ENCODE results near the gene DST. TPM values are rescaled to one million over a fixed set of nuclear protein-coding genes. Genes with fewer than 3 reads are reported as not detected.
A peak's percentile ranks its signal among the peaks of the same experiment; 100 is the strongest.

The DST gene
- total and polyA plus RNA-seq, 8 donors, result 42.4 to 149 (median 72.4) TPM

DNA sequence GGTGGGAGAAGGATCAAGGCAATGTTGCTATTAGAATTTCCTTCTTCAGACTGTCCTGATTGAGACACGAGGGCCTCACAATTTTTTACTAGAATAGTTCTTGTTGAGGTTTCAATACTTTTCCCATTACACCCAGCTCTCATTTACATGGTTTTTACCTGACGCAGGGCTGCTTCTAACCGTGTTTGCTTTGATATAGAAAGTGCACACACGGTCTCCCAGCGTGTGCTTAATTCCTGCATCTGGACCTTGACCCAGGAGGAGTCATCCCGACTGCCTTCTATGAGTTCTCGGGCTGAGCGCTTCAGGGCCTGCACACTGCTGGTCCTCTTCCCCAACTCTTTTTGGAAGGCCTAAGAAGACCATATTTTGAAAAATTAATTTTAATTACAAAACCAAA is 160.2 kb downstream of the DST start:
- intact Hi-C loops (cut with DNase I), result no loop called here
- H3K9me3 ChIP-seq, result no peaks in the 10 kb centered on the region
- peaks cover 0 to 18% (median 6%) of the 10 kb centered on the region in 3 donors for H3K4me1 ChIP-seq
- H3K4me3 ChIP-seq, result no peak overlapping the region
- H3K27me3 ChIP-seq, result no peaks in the 10 kb centered on the region
- no peak overlapping the region for H3K27ac ChIP-seq
- peaks cover 0 to 18% (median 11%) of the 10 kb centered on the region in 3 donors for H3K36me3 ChIP-seq
- DNase-seq (peak in 4 of 6 donors; percentile 25 to 36 (median 27)), FAIRE-seq (no peak), ATAC-seq (peak; percentile 80 to 93 (median 91))
- no peak for TF ChIP-seq CTCF (IDR thresholded peaks at IDR 0.05)
- 31 to 38% methylated on average over 8 of the region's 8 CpGs for WGBS, 2 donors

GRCh38 chr6:56481957-56482356 is 160.7 kb downstream of the DST start:
- no peak for TF ChIP-seq CTCF (IDR thresholded peaks at IDR 0.05)
- no peaks in the 10 kb centered on the region for H3K9me3 ChIP-seq
- peaks cover 0 to 18% (median 6%) of the 10 kb centered on the region in 3 donors for H3K4me1 ChIP-seq
- H3K27ac ChIP-seq, result no peak overlapping the region
- DNase-seq, result no peak
- H3K27me3 ChIP-seq, result no peaks in the 10 kb centered on the region
- FAIRE-seq, result no peak
- no peak overlapping the region for H3K4me3 ChIP-seq
- WGBS, 2 donors, result 85 to 91% methylated on average over 5 of the region's 5 CpGs
- ATAC-seq, result no peak
- peaks cover 0 to 13% (median 6%) of the 10 kb centered on the region in 3 donors for H3K36me3 ChIP-seq
- intact Hi-C loops (cut with DNase I), result no loop called here

DNA sequence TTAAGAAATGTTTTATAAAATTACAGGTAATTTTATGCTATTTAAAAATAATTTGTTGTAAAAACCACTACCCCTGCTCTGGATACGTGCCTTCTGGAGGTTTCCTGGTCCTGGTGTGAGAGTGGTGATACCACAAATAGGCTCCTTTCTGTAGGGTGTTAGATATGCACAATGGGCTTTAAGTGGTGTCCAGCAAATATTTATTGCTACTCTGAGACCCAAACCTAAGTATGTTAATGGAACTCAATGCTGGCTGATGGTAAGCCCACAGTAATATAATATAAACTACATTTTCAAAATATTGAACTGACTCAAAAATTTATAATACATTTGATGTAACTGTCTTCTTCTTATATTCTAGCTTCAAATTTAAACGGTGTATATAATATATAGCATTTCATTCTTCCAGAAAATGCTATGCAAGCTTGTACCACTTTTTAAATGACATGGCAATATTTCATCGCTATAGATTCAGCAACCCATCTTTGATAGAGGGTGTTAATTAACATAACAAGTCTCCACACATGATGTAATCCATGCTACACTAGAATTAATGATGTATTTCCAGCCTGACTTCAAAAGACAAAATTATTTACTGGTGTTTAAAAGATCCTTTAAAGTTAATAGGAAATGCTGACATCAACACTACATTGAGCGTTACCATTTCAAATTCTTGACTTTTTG is 161.9 kb downstream of the DST start:
- H3K36me3 ChIP-seq, result peaks cover 0 to 6% (median 0%) of the 10 kb centered on the region in 3 donors
- FAIRE-seq, result no peak

DNA sequence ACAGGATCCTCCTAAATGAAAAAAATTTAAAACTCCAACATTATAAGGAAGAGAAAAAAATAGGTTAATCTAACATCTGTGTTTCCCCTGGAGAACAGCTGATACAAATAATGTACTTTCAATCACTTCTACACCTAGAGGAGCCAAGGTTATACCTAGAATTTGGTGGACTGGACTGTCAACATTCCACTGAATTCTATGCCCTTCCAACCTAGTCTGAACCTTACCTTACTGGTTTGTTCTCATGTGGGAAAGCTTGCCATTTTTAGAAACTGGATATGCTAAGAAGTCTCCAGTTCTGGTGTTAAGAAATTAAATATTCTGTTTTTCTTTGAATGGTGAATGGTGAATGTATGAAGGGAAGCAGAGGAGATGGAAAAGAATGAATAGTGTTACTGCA is 162.4 kb downstream of the DST start:
- H3K4me3 ChIP-seq, result no peak overlapping the region
- no peaks in the 10 kb centered on the region for H3K27me3 ChIP-seq
- intact Hi-C loops (cut with DNase I), result no loop called here
- no peak overlapping the region for H3K27ac ChIP-seq
- peak in 1 of 4 donors; percentile 46 for ATAC-seq
- FAIRE-seq, result no peak
- no peak for DNase-seq
- TF ChIP-seq CTCF (IDR thresholded peaks at IDR 0.05), result no peak
- H3K9me3 ChIP-seq, result no peaks in the 10 kb centered on the region
- peaks cover 0 to 6% (median 0%) of the 10 kb centered on the region in 3 donors for H3K36me3 ChIP-seq
- peaks cover 0 to 29% (median 6%) of the 10 kb centered on the region in 3 donors for H3K4me1 ChIP-seq

More for the DNA sequence above, 161.9 kb downstream of the DST start:
- DNase-seq (no peak), ATAC-seq (no peak)
- Histone ChIP-seq H3K4me3 (no peak overlapping the region), H3K9me3 (no peaks in the 10 kb centered on the region), H3K4me1 (peaks cover 0 to 24% (median 6%) of the 10 kb centered on the region in 3 donors), H3K27ac (no peak overlapping the region), H3K27me3 (no peaks in the 10 kb centered on the region)
- intact Hi-C loops (cut with DNase I), result no loop called here
- WGBS, 2 donors, result 83 to 90% methylated on average over 4 of the region's 4 CpGs
- no peak for TF ChIP-seq CTCF (IDR thresholded peaks at IDR 0.05)

- FAIRE-seq, result no peak
- ATAC-seq, result no peak
- Histone ChIP-seq H3K27ac (no peak overlapping the region), H3K4me1 (peaks cover 0 to 25% (median 6%) of the 10 kb centered on the region in 3 donors), H3K9me3 (no peaks in the 10 kb centered on the region), H3K4me3 (no peak overlapping the region), H3K27me3 (no peaks in the 10 kb centered on the region), H3K36me3 (peaks cover 0 to 6% (median 0%) of the 10 kb centered on the region in 3 donors)
- DNase-seq, result no peak
- intact Hi-C loops (cut with DNase I), result no loop called here
- no peak for TF ChIP-seq CTCF (IDR thresholded peaks at IDR 0.05)
- 96 to 97% methylated on average over 3 of the region's 3 CpGs for WGBS, 2 donors
These were observed 163.3 kb downstream of the DST start for GRCh38 chr6:56479381-56479780.
